ENCODE data around the gene TTK.

- TF ChIP-seq CTCF (IDR thresholded peaks at IDR 0.05), result no peak
- no peak for TF ChIP-seq EZH2 (IDR thresholded peaks at IDR 0.05)
Observed at GRCh38 chr6:80029470-80029869, 25.0 kb downstream of the TTK start.
